ENCODE measurements around the gene FAM43A.
A peak's percentile ranks its signal among the peaks of the same experiment; 100 is the strongest.

Gene FAM43A

DNA sequence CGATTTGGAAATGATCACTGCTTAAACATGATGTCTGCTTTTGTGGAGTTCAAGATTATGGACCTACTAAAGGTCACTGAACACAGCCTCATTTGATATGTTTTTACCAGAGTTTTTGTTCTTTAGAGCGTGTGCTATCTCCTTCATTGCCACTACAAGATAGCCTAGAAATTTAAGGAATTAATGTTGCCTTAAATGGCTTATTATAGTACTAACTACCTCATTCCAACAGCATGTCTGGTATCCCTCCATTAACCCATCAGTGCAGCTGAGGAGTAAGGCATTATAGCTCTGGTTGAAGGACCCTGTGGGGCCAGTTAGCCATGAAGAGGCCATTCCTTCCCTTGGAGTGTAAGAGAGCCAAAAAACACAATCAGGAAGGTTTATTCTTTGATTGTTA lies 2.3 kb upstream of the FAM43A start:
- H3K4me3 ChIP-seq (ENCODE audit: low read length) = no peak overlapping the region
- TF ChIP-seq, protein P1, sequence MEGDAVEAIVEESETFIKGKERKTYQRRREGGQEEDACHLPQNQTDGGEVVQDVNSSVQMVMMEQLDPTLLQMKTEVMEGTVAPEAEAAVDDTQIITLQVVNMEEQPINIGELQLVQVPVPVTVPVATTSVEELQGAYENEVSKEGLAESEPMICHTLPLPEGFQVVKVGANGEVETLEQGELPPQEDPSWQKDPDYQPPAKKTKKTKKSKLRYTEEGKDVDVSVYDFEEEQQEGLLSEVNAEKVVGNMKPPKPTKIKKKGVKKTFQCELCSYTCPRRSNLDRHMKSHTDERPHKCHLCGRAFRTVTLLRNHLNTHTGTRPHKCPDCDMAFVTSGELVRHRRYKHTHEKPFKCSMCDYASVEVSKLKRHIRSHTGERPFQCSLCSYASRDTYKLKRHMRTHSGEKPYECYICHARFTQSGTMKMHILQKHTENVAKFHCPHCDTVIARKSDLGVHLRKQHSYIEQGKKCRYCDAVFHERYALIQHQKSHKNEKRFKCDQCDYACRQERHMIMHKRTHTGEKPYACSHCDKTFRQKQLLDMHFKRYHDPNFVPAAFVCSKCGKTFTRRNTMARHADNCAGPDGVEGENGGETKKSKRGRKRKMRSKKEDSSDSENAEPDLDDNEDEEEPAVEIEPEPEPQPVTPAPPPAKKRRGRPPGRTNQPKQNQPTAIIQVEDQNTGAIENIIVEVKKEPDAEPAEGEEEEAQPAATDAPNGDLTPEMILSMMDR (conservative IDR thresholded peaks at IDR 0.05; ENCODE audit: low read depth, low read length) = no peak
- no peak for DNase-seq (ENCODE audit: low read depth)

DNA sequence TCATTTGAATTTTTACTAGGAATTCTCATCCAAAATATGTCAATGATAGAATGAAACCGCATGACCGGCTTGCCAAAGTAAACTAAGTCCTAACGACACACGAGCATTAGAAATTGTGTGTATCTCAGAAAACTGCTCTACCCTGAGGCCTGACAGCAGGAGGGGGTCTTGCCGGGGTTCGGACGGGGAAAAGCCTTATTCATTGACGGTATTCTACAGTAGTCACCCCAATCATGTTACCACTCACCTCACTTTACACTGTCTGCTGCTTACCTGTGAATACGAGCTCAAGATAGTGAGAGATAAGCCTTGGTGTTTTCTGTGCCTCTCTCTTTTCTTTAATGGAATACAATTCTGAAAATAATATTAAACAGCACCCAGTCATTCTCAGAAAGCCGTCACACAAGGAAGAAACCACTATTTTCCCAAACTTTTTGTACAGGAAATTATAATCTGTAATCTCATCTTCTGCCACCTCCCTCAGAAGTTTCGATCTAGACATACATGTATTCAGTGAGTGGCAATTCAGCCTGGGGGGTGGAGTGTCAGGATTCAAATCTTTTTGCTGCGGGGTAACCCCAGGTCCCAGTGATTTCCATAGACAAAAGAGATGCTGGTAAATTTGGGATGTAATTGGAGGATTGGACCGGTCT lies 492 bp upstream of the FAM43A start:
- H3K4me3 ChIP-seq (ENCODE audit: low read length) = peak overlapping the region; percentile 40
- no peak for DNase-seq (ENCODE audit: low read depth)
- TF ChIP-seq, protein P1 (conservative IDR thresholded peaks at IDR 0.05; ENCODE audit: low read depth, low read length) = no peak

DNA sequence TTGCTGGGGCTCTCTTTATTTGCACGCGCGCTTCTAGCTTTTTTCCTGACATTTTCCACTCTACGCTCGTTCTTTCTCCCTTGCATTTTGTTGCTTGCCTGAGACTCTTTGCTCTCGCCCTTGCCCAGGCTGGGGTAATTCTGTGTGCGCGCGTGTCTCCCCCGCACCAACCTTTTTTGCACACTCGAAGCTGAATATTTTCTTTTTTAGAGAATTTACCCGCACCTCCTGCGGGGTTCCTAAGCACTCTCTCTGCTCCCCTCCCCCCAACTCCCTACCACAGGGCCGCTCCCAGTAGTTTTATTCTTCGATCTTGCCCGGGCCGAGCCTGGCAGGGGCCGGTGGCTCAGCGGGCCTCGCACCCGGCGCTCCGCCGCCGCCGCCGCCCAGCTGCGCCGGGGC lies 732 bp downstream of the FAM43A start:
- TF ChIP-seq, protein P1 (conservative IDR thresholded peaks at IDR 0.05; ENCODE audit: low read depth, low read length) = no peak
- no peak for DNase-seq (ENCODE audit: low read depth)

DNA sequence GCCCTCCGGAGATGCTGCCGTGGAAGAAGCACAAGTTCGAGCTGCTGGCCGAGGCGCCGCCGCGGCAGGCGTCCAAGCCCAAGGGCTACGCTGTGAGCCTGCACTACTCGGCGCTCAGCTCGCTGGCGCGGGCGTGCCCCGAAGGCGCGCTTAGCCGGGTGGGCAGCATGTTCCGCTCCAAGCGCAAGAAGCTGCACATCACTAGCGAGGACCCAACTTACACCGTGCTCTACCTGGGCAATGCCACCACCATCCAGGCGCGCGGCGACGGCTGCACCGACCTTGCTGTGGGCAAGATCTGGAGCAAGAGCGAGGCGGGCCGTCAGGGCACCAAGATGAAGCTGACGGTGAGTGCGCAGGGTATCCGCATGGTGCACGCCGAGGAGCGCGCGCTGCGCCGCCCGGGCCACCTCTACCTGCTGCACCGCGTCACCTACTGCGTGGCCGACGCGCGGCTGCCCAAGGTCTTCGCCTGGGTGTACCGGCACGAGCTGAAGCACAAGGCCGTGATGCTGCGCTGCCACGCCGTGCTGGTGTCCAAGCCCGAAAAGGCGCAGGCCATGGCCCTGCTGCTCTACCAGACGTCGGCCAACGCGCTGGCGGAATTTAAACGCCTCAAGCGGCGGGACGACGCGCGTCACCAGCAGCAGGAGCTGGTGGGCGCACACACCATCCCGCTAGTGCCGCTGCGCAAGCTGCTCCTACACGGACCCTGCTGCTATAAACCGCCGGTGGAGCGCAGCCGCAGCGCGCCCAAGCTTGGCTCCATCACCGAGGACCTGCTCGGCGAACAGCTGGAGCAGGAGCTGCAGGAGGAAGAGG lies 1.3 kb downstream of the FAM43A start:
- DNase-seq (ENCODE audit: low read depth) = no peak
- H3K4me3 ChIP-seq (ENCODE audit: low read length) = peak overlapping the region; percentile 29
- TF ChIP-seq, protein P1 (conservative IDR thresholded peaks at IDR 0.05; ENCODE audit: low read depth, low read length) = no peak

More for the DNA sequence above, 732 bp downstream of the FAM43A start:
- peak overlapping the region; percentile 40 for H3K4me3 ChIP-seq (ENCODE audit: low read length)

DNA sequence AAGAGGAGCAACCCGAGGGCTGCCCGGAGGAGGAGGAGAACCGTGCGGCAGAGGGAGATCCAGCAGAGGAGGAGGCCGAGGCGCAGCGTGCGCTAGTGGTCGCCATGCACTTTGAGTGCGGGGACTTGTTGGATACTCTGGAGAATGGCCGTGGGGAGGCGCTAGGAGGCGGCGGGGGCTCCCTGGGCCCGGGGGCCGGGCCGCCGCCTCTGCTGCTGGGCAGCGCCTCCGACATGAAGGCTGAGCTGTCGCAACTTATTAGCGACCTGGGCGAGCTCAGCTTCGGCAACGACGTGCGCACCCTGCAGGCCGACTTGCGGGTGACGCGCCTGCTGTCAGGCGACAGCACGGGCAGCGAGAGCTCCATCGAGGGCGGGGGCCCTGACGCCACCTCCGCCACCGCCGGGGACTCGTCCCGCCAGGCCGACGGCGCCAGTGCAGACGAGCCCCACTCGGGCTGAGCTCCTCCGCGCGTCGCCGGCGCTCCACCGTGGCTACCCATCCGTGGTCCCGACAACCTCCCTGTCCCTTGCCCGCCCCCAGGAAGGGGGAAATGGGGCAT lies 2.0 kb downstream of the FAM43A start:
- DNase-seq (ENCODE audit: low read depth) = no peak
- TF ChIP-seq, protein P1 (conservative IDR thresholded peaks at IDR 0.05; ENCODE audit: low read depth, low read length) = peak; percentile 36
- peak overlapping the region; percentile 29 for H3K4me3 ChIP-seq (ENCODE audit: low read length)

DNA sequence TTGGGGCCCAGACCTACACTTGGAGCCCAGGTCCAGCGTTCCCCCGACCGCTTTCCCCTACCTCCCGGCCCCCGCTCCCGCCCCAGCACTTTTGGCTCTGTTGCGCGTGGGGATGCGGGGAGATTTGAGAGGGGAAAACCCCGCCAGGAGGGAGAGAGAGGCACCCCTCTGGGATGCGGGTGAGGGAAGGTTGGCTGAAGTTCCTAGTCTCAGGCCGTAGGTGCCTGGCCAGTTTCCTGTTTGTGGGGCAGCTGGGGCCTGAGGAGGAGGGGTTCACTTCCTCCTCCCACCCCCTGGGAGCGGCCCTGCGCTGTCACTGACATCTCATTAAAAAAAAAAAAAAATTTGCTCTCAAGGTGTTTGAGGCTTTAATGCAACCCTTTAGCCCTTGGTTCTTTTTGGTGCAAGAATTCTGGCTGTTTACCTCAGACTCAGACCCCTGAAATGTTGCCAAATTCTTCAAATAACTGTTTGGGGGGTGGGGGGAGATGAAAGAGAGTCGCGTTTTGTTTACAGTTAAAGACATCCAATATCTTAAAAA lies 2.6 kb downstream of the FAM43A start:
- DNase-seq (ENCODE audit: low read depth) = no peak
- TF ChIP-seq, protein P1 (conservative IDR thresholded peaks at IDR 0.05; ENCODE audit: low read depth, low read length) = no peak
- no peak overlapping the region for H3K4me3 ChIP-seq (ENCODE audit: low read length)
